IPS-18c (cell line): Measurements from ENCODE around the gene CACNA1I.

Source experiments
- H3K4me3 ChIP-seq: 2 replicates; pipeline ENCODE4 v1.7.0; 2013; ENCODE audit warnings: low read depth, mild to moderate bottlenecking, low read length, moderate library complexity; ENCODE audit not compliant: insufficient read depth
- H3K9me3 ChIP-seq: one replicate; pipeline ENCODE4 v1.6.1; 2013; ENCODE audit warnings: mild to moderate bottlenecking, low read length, moderate library complexity; ENCODE audit not compliant: control insufficient read depth, insufficient read depth

Gene CACNA1I

DNA sequence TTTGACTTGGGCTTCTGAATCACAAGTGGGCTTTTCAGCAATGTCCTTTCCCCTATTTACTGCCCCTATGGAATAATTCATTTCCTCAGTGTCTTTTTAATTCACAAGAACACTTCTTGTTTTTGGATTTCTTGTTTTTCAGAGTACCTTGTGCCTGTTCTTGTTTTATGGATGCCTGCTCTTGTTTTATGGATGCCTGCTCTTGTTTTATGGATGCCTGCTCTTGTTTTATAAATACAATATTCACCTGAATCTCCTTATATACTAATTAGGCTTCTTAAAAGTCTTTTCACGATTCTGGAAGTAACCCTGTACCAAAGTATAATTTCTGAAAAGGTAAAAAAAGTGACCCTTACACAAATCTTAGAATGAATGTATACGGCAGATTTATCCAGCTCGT, 32.8 kb downstream of the CACNA1I start:
- Histone ChIP-seq H3K9me3 (no peaks in the 10 kb centered on the region), H3K4me3 (no peak overlapping the region)

- no peaks in the 10 kb centered on the region for H3K9me3 ChIP-seq
- no peak overlapping the region for H3K4me3 ChIP-seq
These were observed 39.7 kb downstream of the CACNA1I start for GRCh38 chr22:39610246-39610645.

DNA sequence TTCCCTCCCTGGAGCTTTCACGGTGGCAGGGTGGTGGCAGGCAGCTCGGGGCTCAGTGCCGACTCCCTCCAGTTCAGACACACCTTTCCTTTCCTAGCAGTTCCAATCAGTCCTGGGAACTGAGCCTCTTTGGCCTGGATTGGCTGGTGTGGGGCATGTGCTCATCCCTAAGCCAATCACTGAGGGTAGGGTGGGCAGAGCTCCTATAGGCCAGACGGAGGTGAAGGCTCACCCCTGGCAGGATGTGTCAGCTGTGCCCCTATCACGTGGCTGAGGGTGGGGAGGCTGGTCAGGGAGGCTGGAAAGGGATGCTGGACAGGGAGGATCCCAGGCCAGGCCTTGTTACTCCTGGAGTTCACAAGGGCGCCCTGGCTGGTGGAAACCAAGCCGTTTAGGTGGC, 40.2 kb downstream of the CACNA1I start:
- no peaks in the 10 kb centered on the region for H3K9me3 ChIP-seq

DNA sequence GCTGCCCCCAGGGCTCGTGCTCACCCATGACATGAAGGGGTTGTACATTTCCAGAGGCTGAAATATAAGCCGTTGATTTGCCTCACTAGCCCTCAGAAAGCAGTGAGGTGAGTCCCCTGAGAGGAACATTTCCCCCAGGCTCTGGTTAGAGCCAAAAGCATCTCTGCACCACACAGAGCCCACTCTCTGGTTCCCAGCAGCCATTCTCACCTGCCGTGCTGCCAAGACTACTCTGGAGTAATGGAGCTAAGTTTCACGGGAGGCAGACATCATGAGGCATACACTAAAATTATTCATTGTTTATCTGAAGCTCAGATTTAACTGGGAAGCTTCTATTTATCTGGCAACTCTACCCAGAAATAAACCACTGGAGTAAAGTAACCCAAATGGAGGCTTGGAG, 40.8 kb downstream of the CACNA1I start:
- H3K9me3 ChIP-seq, result no peaks in the 10 kb centered on the region
- no peak overlapping the region for H3K4me3 ChIP-seq

More for the DNA sequence above, 40.2 kb downstream of the CACNA1I start:
- no peak overlapping the region for H3K4me3 ChIP-seq

GRCh38 chr22:39612811-39613548, 42.4 kb downstream of the CACNA1I start:
- Histone ChIP-seq H3K4me3 (no peak overlapping the region), H3K9me3 (no peaks in the 10 kb centered on the region)

DNA sequence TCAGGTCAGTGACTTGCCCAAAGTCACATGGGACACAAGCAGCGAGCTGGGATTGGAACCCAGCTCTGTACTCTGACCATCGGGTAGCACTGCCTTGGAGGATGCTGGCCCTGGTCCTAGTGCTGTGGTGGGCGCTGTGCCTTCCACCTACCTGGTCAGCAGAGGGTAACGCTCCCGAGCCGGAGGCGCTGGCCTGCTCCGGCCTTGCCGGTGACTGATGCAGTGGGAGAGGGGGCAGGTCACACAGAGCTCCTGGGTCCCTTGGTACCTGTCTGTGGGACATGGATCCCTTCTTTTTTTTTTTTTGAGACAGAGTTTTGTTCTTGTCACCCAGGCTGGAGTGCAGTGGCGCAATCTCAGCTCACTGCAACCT, 43.0 kb downstream of the CACNA1I start:
- H3K9me3 ChIP-seq, result no peaks in the 10 kb centered on the region
- no peak overlapping the region for H3K4me3 ChIP-seq

GRCh38 chr22:39614442-39614841, 43.9 kb downstream of the CACNA1I start:
- no peak overlapping the region for H3K4me3 ChIP-seq
- H3K9me3 ChIP-seq, result no peaks in the 10 kb centered on the region

GRCh38 chr22:39616051-39616450, 45.5 kb downstream of the CACNA1I start:
- H3K9me3 ChIP-seq, result no peaks in the 10 kb centered on the region
- no peak overlapping the region for H3K4me3 ChIP-seq

DNA sequence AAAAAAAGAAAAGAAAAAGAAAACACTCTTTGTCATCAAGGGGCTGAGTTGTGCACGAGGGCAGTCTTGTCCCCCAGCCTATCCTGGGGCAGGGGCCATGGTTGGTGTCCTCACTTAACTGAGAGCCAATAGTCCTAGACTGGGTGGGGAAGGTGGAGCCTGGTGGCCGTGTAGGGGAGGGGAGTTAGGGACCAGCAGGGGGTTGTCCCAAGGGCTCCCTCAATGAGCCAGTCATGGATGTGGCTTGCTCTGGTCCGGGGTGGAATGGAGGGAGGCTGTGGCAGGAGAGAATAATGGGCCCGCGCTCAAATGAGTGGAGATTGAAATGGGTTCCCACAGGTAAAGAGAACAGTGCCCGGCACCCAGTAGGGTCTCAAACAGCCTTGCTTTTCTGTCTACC, 46.2 kb downstream of the CACNA1I start:
- no peaks in the 10 kb centered on the region for H3K9me3 ChIP-seq
- H3K4me3 ChIP-seq, result no peak overlapping the region

DNA sequence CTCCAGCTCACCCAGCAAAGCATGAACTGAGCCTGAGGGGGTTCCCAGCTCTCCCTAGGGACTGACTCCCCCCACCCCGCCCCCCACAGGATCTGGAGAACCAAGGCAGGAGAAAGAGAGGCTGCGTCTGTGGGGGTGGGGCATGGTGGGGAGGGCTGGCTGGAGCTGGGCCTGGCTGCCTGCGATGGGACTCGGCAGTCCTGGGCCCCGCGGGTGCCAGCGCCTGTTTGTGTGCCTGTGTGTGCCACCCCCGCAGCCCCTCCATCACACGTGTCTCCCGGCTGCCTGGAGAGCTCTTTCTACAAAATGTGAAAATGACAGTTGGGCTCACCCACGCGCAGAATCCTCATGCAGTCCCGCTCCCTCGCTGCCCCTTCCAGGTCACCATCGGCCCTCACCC, 46.8 kb downstream of the CACNA1I start:
- no peak overlapping the region for H3K4me3 ChIP-seq
- no peaks in the 10 kb centered on the region for H3K9me3 ChIP-seq

DNA sequence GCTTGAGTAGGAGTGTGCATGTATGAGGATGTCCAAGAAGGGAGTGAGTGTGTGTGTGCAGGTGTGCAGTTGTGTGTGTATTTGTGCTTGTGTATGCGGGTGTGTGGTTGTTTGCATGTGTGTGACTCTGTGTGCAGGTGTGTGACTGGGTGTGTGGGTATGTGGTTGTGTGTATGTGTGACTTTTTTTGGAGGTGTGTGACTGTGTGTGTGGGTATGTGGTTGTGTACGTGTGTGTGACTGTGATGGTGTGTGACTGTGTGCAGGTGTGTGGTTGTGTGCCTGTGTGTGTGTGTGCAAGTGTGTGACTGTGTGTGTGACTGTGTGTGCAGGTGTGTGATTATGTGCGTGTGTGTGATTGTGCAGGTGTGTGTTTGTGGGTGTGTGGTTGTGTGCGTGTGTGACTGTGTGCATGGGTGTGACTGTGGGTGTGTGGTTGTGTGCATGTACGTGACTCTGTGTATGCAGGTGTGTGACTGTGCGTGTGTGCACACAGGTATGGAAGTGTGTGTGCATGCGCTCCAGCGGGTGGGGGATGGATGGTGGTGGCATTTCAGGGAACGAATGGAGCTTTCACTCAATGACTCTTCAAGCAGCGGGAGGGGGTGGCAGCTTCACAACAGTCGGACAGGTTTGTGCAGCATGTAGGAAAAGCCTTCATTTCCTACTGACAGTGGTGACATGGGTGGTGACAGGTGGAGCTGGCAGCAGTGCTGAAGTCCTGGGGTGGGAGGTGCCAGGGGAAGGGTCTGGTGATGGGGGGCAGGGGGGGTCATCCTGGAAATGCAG, 47.6 kb downstream of the CACNA1I start:
- Histone ChIP-seq H3K9me3 (no peaks in the 10 kb centered on the region), H3K4me3 (no peak overlapping the region)

DNA sequence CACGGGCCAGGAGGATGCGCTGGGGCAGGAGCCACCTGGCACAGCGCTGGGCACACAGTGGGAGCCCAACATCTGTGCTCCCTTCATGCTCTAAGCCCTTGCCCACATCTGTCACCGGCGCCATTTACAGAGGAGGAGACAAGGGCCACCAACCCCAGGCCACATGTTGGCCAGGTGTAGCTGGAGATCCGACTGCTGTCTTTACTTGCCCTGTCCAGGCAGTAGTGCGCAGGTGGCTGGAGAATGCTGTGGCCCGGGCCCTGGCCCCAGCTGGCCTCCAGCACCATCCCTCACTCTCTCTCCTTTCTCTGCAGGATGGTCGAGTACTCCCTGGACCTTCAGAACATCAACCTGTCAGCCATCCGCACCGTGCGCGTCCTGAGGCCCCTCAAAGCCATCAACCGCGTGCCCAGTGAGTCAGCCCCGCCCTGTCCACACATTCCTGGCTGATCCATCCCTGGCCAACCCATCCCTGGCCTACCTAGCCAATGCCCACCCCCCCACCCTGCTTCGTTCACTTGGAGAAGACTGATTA, 48.5 kb downstream of the CACNA1I start:
- Histone ChIP-seq H3K4me3 (no peak overlapping the region), H3K9me3 (no peaks in the 10 kb centered on the region)

GRCh38 chr22:39620924-39621690, 50.6 kb downstream of the CACNA1I start:
- H3K4me3 ChIP-seq, result no peak overlapping the region
- H3K9me3 ChIP-seq, result no peaks in the 10 kb centered on the region

GRCh38 chr22:39621826-39622225, 51.3 kb downstream of the CACNA1I start:
- Histone ChIP-seq H3K4me3 (no peak overlapping the region), H3K9me3 (no peaks in the 10 kb centered on the region)

GRCh38 chr22:39622881-39623367, 52.4 kb downstream of the CACNA1I start:
- Histone ChIP-seq H3K4me3 (no peak overlapping the region), H3K9me3 (no peaks in the 10 kb centered on the region)

- no peaks in the 10 kb centered on the region for H3K9me3 ChIP-seq
- H3K4me3 ChIP-seq, result no peak overlapping the region
These were observed 53.3 kb downstream of the CACNA1I start for GRCh38 chr22:39623603-39624500.

- no peak overlapping the region for H3K4me3 ChIP-seq
These were observed 53.9 kb downstream of the CACNA1I start for GRCh38 chr22:39624501-39624821.

More at GRCh38 chr22:39624501-39624821, 53.9 kb downstream of the CACNA1I start:
- no peaks in the 10 kb centered on the region for H3K9me3 ChIP-seq
